Kidney (tissue), 14 donors: ENCODE measurements around the gene RABL6. TPM values are rescaled to one million over a fixed set of nuclear protein-coding genes. Genes with fewer than 3 reads are reported as not detected.

Source experiments
- DNase-seq, 5 donors: peaks; one replicate each; pipeline ENCODE4 v3.0.0-alpha.2; 2013 to 2020
- FAIRE-seq: peaks from 2 replicates; lab custom pipeline; 2012; peaks lifted over from hg19 to GRCh38; lab: Jason Lieb, UNC
- H3K27ac ChIP-seq, 2 donors: one replicate each; pipeline ENCODE4 v1.7.0; 2013; ENCODE audit warnings: low read depth in 2 of 2, low read length in 2 of 2, inconsistent platforms in 1 of 2
- H3K27me3 ChIP-seq: one replicate; pipeline ENCODE4 v1.7.1; 2013; ENCODE audit warnings: low read length, inconsistent platforms; ENCODE audit not compliant: control insufficient read depth, insufficient read depth
- H3K36me3 ChIP-seq, 3 donors: one replicate each; pipeline versions ENCODE4 v1.7.0 to v1.7.1; 2013; ENCODE audit warnings: low read length in 3 of 3, control low read depth in 1 of 3, inconsistent platforms in 1 of 3; ENCODE audit not compliant: insufficient read depth in 3 of 3, control insufficient read depth in 2 of 3
- H3K4me1 ChIP-seq, 3 donors: one replicate each; pipeline versions ENCODE4 v1.7.0 to v1.7.1; 2013; ENCODE audit warnings: low read length in 3 of 3, inconsistent platforms in 1 of 3, low read depth in 1 of 3; ENCODE audit not compliant: control insufficient read depth in 2 of 3, insufficient read depth in 2 of 3
- H3K4me3 ChIP-seq, 3 donors: one replicate each; pipeline versions ENCODE4 v1.7.0 to v1.8.1; 2013; ENCODE audit warnings: low read length in 3 of 3, control low read depth in 1 of 3, inconsistent platforms in 1 of 3
- H3K9ac ChIP-seq, 3 donors: one replicate each; pipeline versions ENCODE4 v1.7.0 to v1.7.1; 2013; ENCODE audit warnings: low read length in 3 of 3, control low read depth in 1 of 3, inconsistent platforms in 1 of 3
- H3K9me3 ChIP-seq, 3 donors: one replicate each; pipeline versions ENCODE4 v1.7.0 to v1.7.1; 2013; ENCODE audit warnings: low read length in 3 of 3, control low read depth in 1 of 3, inconsistent platforms in 1 of 3; ENCODE audit not compliant: control insufficient read depth in 2 of 3, insufficient read depth in 1 of 3
- CTCF ChIP-seq: IDR thresholded peaks from 3 replicates; pipeline ENCODE4 v1.5.1; 2012; ENCODE audit warnings: mild to moderate bottlenecking, moderate library complexity, borderline replicate concordance; ENCODE audit not compliant: insufficient read depth; ENCODE audit errors: extremely low read depth
- intact Hi-C: fragments of 100-400 bp; cut with DNase I; formaldehyde crosslinking; loops from one replicate; pipeline ENCODE4 v1.11.1; 2022
- polyA plus RNA-seq: library from polyadenylated mRNA; stranded (reverse); fragments of 350-450 nt; fragmentation: Illumina TruSeq; extraction: RNeasy Lipid Tissue Mini Kit (QIAGEN cat#74804); gene quantifications from one replicate; pipeline ENCODE4 v1.2.3, GENCODE V29; 2014; ENCODE audit warnings: low read depth, low replicate concordance; ENCODE audit not compliant: insufficient read depth
- total RNA-seq: library from RNA; stranded (reverse); fragmentation: NEBNext Ultra II Directional; extraction: Animal tissue kit (Norgen Biotek cat#: 25700); gene quantifications from one replicate; pipeline ENCODE4 v1.2.1, GENCODE V29; 2021
- donor health status: control.
- donor health status: control.
- donor health status: control.
- donor health status: control.
- donor health status: control.
- donor health status: DM: yes; HTN: yes; CAD: no.
- donor health status: Normal renal cell carcinoma (clear cell type).

The RABL6 gene
- total and polyA plus RNA-seq, 2 donors from 2014 or later: 60.4 to 70.3 TPM

- no peak overlapping the region for H3K4me3 ChIP-seq
- no peak overlapping the region for H3K27ac ChIP-seq
- no peak for FAIRE-seq
- peak in 1 of 5 donors; percentile 52 for DNase-seq
- H3K9me3 ChIP-seq: no peaks in the 10 kb centered on the region
- intact Hi-C loops: no loop called here
- H3K9ac ChIP-seq: no peak overlapping the region
- no peaks in the 10 kb centered on the region for H3K27me3 ChIP-seq
- peaks cover 0 to 9% (median 4%) of the 10 kb centered on the region in 3 donors for H3K36me3 ChIP-seq
- no peak for TF ChIP-seq CTCF
- H3K4me1 ChIP-seq: peaks cover 0 to 4% (median 0%) of the 10 kb centered on the region in 3 donors
These were observed 16.9 kb downstream of the RABL6 start for GRCh38 chr9:136824496-136825225.

GRCh38 chr9:136825295-136826187 lies 17.8 kb downstream of the RABL6 start:
- Histone ChIP-seq H3K27ac (no peak overlapping the region), H3K4me3 (no peak overlapping the region), H3K9me3 (no peaks in the 10 kb centered on the region), H3K4me1 (peaks cover 0 to 4% (median 0%) of the 10 kb centered on the region in 3 donors), H3K27me3 (no peaks in the 10 kb centered on the region), H3K36me3 (peaks cover 0 to 10% (median 9%) of the 10 kb centered on the region in 3 donors), H3K9ac (no peak overlapping the region)
- intact Hi-C loops: no loop called here
- FAIRE-seq (no peak), DNase-seq (peak in 1 of 5 donors; percentile 57)
- no peak for TF ChIP-seq CTCF

GRCh38 chr9:136826188-136826541 lies 18.4 kb downstream of the RABL6 start:
- Histone ChIP-seq H3K27ac (no peak overlapping the region), H3K27me3 (no peaks in the 10 kb centered on the region), H3K9me3 (no peaks in the 10 kb centered on the region), H3K36me3 (peaks cover 0 to 10% (median 9%) of the 10 kb centered on the region in 3 donors), H3K4me3 (no peak overlapping the region), H3K4me1 (no peaks in the 10 kb centered on the region), H3K9ac (no peak overlapping the region)
- intact Hi-C loops: no loop called here
- TF ChIP-seq CTCF: no peak
- no peak for FAIRE-seq
- peak in 1 of 5 donors; percentile 66 for DNase-seq
